GM23248 (cell line): ENCODE results near the gene DGKQ. TPM values are rescaled to one million over a fixed set of nuclear protein-coding genes. Genes with fewer than 3 reads are reported as not detected.

ENCODE experiments used
- DNase-seq: peaks from one replicate; pipeline ENCODE4 v3.0.0-alpha.2; 2015
- H2AFZ ChIP-seq: fragments of 200-600 bp; sonication (generic); 2 replicates; pipeline ENCODE4 v1.6.1; 2016; ENCODE audit warnings: antibody characterized with exemption
- H3F3A ChIP-seq: fragments of 200-600 bp; sonication (generic); 2 replicates; pipeline ENCODE4 v1.6.1; 2016; ENCODE audit warnings: mild to moderate bottlenecking, antibody characterized with exemption, mixed run types; ENCODE audit not compliant: insufficient read depth
- H3K27ac ChIP-seq: fragments of 200-600 bp; sonication (generic); 2 replicates; pipeline ENCODE4 v1.5.1; 2016; ENCODE audit warnings: mild to moderate bottlenecking
- H3K27me3 ChIP-seq: fragments of 200-600 bp; sonication (generic); replicated peaks from 2 replicates; pipeline ENCODE4 v1.6.1; 2016; ENCODE audit warnings: mild to moderate bottlenecking; ENCODE audit not compliant: insufficient read depth
- H3K36me3 ChIP-seq: fragments of 200-600 bp; sonication (generic); 2 replicates; pipeline ENCODE4 v1.6.1; 2016; ENCODE audit warnings: low read depth, mild to moderate bottlenecking
- H3K4me1 ChIP-seq: fragments of 200-600 bp; sonication (generic); 2 replicates; pipeline ENCODE4 v1.6.1; 2016; ENCODE audit warnings: mild to moderate bottlenecking; ENCODE audit not compliant: insufficient read depth
- H3K4me2 ChIP-seq: fragments of 200-600 bp; sonication (generic); one replicate; pipeline ENCODE4 v1.6.1; 2016; ENCODE audit warnings: mild to moderate bottlenecking; ENCODE audit not compliant: unreplicated experiment
- H3K4me3 ChIP-seq: fragments of 200-600 bp; sonication (generic); 2 replicates; pipeline ENCODE4 v1.5.1; 2016; ENCODE audit warnings: mild to moderate bottlenecking
- H3K79me2 ChIP-seq: fragments of 200-600 bp; sonication (generic); 2 replicates; pipeline ENCODE4 v1.6.1; 2016; ENCODE audit warnings: mild to moderate bottlenecking; ENCODE audit not compliant: insufficient read depth
- H3K9ac ChIP-seq: fragments of 200-600 bp; sonication (generic); 2 replicates; pipeline ENCODE4 v1.6.1; 2016; ENCODE audit warnings: mild to moderate bottlenecking
- H3K9me2 ChIP-seq: fragments of 200-600 bp; sonication (generic); 2 replicates; pipeline ENCODE4 v1.6.1; 2016; ENCODE audit warnings: mixed run types, mild to moderate bottlenecking, moderate library complexity; ENCODE audit not compliant: insufficient read depth
- H3K9me3 ChIP-seq: fragments of 200-600 bp; sonication (generic); one replicate; pipeline ENCODE4 v1.6.1; 2017; ENCODE audit warnings: low read depth
- H4K20me1 ChIP-seq: fragments of 200-600 bp; sonication (generic); 2 replicates; pipeline ENCODE4 v1.6.0; 2016; ENCODE audit not compliant: insufficient read depth
- EZH2 ChIP-seq: fragments of 200-600 bp; sonication (generic); IDR thresholded peaks from 2 replicates; pipeline ENCODE4 v1.6.1; 2018; ENCODE audit warnings: antibody characterized with exemption, mild to moderate bottlenecking; ENCODE audit not compliant: insufficient read depth, poor library complexity, severe bottlenecking
- EZH2phosphoT487 ChIP-seq: fragments of 200-600 bp; sonication (generic); IDR thresholded peaks from 2 replicates; pipeline ENCODE4 v1.6.1; 2018; ENCODE audit warnings: antibody characterized with exemption, moderate library complexity, mild to moderate bottlenecking, low read depth; ENCODE audit not compliant: insufficient read depth
- WGBS, 2 experiments: methylation state at CpG; one replicate each; pipeline ENCODE4 v1.1.6; 2015 to 2017; ENCODE audit warnings: low lambda C conversion rate in 2 of 2, low coverage in 1 of 2; ENCODE audit errors: missing lambda C conversion rate in 2 of 2; 5-methylcytosine and 5-hydroxymethylcytosine counted together
- in situ Hi-C: fragments of 300-500 bp; cut with MboI; formaldehyde crosslinking; loops from 2 replicates; pipeline ENCODE4 v1.15.0; 2020
- polyA plus RNA-seq: library from polyadenylated mRNA; unstranded; fragments of >200 nt; fragmentation: Nextera tagmentation; extraction: Ambion mirVana; gene quantifications from 2 replicates; pipeline ENCODE4 v1.2.1, GENCODE V29; 2016
- total RNA-seq: library from RNA; depleted of rRNA; stranded (reverse); fragments of >200 nt; shearing (Covaris generic); gene quantifications from 2 replicates; pipeline ENCODE4 v1.2.3, GENCODE V29; 2014

DGKQ gene
- total and polyA plus RNA-seq, 2 experiments from 2014 or later = 1.9 to 18.2 TPM

DNA sequence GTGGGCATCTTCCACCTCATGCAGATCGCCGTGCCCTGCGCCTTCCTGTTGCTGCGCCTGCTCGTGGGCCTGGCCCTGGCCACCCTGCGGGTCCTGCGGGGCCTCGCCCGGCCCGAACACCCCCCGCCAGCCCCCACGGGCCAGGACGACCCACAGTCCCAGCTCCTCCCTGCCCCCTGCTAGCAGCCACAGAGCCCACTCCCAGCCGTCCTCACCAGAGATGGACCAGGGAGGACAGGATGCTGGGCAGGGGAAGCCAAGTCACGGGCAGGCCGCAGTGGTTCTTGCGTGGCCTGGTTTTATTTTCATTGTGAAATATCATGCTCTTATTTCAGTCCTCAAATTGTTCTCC is 15.1 kb downstream of the DGKQ start:
- Histone ChIP-seq H3K27ac (no peak overlapping the region), H3F3A (no peaks in the 10 kb centered on the region; the same call in 1 of the 2 replicates), H3K27me3 (no peaks in the 10 kb centered on the region), H3K9me3 (no peaks in the 10 kb centered on the region), H3K4me3 (no peak overlapping the region), H3K4me1 (no peaks in the 10 kb centered on the region), H4K20me1 (no peaks in the 10 kb centered on the region), H3K9ac (no peak overlapping the region), H3K79me2 (no peaks in the 10 kb centered on the region), H2AFZ (no peak overlapping the region), H3K36me3 (no peaks in the 10 kb centered on the region), H3K9me2 (no peaks in the 10 kb centered on the region), H3K4me2 (no peak overlapping the region)
- in situ Hi-C loops = no loop called here
- WGBS, 2 experiments = 92 to 95% methylated on average over 5 to 15 of the region's 17 CpGs
- no peak for TF ChIP-seq EZH2
- TF ChIP-seq EZH2phosphoT487 = no peak
- DNase-seq = no peak

DNA sequence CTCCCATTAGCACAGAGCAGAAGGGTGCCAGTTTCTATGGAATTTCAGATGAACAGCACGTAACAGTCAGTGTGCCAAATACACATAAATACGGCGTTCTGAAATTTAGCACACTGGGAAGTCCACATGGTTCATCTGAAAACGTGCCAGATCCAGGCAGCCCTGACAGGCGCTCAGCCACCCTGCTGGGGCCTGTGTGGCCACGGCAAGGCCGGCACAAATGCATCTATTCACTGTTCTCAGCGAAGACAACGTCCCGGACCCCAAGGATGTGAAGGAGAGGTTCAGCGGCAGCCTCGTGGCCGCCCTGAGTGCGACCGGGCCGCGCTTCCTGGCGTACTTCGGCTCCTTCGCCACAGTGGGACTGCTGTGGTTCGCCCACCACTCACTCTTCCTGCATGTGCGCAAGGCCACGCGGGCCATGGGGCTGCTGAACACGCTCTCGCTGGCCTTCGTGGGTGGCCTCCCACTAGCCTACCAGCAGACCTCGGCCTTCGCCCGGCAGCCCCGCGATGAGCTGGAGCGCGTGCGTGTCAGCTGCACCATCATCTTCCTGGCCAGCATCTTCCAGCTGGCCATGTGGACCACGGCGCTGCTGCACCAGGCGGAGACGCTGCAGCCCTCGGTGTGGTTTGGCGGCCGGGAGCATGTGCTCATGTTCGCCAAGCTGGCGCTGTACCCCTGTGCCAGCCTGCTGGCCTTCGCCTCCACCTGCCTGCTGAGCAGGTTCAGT is 15.6 kb downstream of the DGKQ start:
- H3K27me3 ChIP-seq = no peaks in the 10 kb centered on the region
- no peaks in the 10 kb centered on the region for H4K20me1 ChIP-seq
- in situ Hi-C loops = no loop called here
- no peaks in the 10 kb centered on the region for H3K36me3 ChIP-seq
- DNase-seq = no peak
- H3K27ac ChIP-seq = no peak overlapping the region
- H2AFZ ChIP-seq = no peak overlapping the region
- no peaks in the 10 kb centered on the region for H3K9me2 ChIP-seq
- TF ChIP-seq EZH2phosphoT487 = no peak
- TF ChIP-seq EZH2 = no peak
- no peak overlapping the region for H3K4me2 ChIP-seq
- H3K9me3 ChIP-seq = no peaks in the 10 kb centered on the region
- H3K4me3 ChIP-seq = no peak overlapping the region
- H3K9ac ChIP-seq = no peak overlapping the region
- H3K4me1 ChIP-seq = no peaks in the 10 kb centered on the region
- no peaks in the 10 kb centered on the region; the same call in 1 of the 2 replicates for H3F3A ChIP-seq
- H3K79me2 ChIP-seq = no peaks in the 10 kb centered on the region
- WGBS, 2 experiments = 91 to 93% methylated on average over 45 of the region's 45 CpGs

DNA sequence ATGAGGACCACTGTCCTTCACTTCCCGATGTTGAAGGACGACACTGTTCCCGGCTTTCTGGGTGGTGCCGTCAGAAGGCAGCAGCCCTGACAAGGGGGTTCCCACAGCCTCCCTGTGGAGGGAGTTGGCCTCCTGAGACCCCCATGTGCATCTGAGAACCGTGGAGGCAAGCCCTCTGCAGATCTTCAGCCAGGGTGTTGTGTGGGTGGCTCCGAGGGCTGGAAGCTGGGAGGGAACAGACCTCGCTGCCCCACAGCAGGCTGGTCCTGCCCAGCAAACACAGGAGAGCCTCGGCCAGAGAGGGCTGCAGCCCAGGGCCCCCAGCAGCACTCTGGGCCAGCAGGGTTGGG is 16.2 kb downstream of the DGKQ start:
- H3K36me3 ChIP-seq = no peaks in the 10 kb centered on the region
- no peaks in the 10 kb centered on the region for H3K9me2 ChIP-seq
- H3K4me1 ChIP-seq = no peaks in the 10 kb centered on the region
- no peak overlapping the region for H2AFZ ChIP-seq
- no peaks in the 10 kb centered on the region for H4K20me1 ChIP-seq
- no peak overlapping the region for H3K4me3 ChIP-seq
- no peaks in the 10 kb centered on the region for H3K9me3 ChIP-seq
- DNase-seq = no peak
- no peak overlapping the region for H3K4me2 ChIP-seq
- no peak overlapping the region for H3K9ac ChIP-seq
- no peak overlapping the region for H3K27ac ChIP-seq
- WGBS, 2 experiments = 80% methylated on average over 8 of the region's 8 CpGs
- in situ Hi-C loops = no loop called here
- TF ChIP-seq EZH2 (no peak), EZH2phosphoT487 (no peak)
- H3F3A ChIP-seq = no peaks in the 10 kb centered on the region; the same call in 1 of the 2 replicates
- H3K79me2 ChIP-seq = no peaks in the 10 kb centered on the region
- H3K27me3 ChIP-seq = no peaks in the 10 kb centered on the region

DNA sequence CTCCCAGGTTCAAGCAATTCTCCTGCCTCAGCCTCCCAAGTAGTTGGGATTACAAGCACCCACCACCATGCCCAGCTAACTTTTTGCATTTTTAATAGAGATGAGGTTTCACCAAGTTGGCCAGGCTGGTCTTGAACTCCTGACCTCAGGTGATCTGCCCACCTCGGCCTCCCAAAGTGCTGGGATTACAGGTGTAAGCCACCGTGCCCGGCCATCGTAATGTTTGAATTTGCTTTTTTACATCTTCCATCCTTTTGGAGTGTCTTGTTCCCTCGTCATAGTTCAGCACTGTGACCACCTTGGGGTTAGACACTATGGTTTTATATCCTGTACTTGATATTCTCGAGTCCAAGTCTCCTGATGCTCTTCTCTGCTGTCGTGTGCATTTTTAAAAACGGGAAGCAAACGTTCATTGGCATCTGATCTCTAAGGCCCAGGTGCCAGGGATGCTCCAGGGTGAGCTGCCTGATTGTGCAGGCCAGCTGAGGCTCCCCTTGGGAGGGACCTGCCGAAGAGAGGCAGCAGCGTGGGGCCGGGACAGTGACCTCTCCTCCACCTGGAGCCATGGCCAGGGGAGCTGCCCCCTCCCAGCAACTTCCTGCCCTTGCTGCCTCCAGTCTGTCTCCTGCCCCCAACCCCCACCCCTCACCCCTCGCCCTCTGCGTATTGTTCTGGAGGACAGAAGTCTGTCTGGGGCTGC is 16.7 kb downstream of the DGKQ start:
- Histone ChIP-seq H4K20me1 (no peaks in the 10 kb centered on the region), H3K9ac (no peak overlapping the region), H3K4me1 (no peaks in the 10 kb centered on the region), H2AFZ (no peak overlapping the region), H3K79me2 (no peaks in the 10 kb centered on the region), H3K9me2 (no peaks in the 10 kb centered on the region), H3K36me3 (no peaks in the 10 kb centered on the region), H3K9me3 (no peaks in the 10 kb centered on the region), H3K27me3 (no peaks in the 10 kb centered on the region), H3K4me2 (no peak overlapping the region), H3K4me3 (no peak overlapping the region), H3F3A (no peaks in the 10 kb centered on the region; the same call in 1 of the 2 replicates), H3K27ac (no peak overlapping the region)
- no peak for TF ChIP-seq EZH2phosphoT487
- no peak for TF ChIP-seq EZH2
- DNase-seq = no peak
- 83% methylated on average over 14 of the region's 14 CpGs for WGBS, 2 experiments
- in situ Hi-C loops = no loop called here
